CD4-positive, alpha-beta T cell treated with Interleukin-15 for 1 hour (primary cell): ENCODE results near the gene TCEA3.

ENCODE experiments used
- DNase-seq: peaks from one replicate; pipeline ENCODE4 v3.0.0-alpha.2; 2020

Gene TCEA3

GRCh38 chr1:23362218-23362713 is 62.3 kb downstream of the TCEA3 start:
- DNase-seq: no peak

- DNase-seq: no peak
Observed at GRCh38 chr1:23358310-23358875, 66.2 kb downstream of the TCEA3 start.

- no peak for DNase-seq
Observed at GRCh38 chr1:23357138-23357908, 67.2 kb downstream of the TCEA3 start.

DNA sequence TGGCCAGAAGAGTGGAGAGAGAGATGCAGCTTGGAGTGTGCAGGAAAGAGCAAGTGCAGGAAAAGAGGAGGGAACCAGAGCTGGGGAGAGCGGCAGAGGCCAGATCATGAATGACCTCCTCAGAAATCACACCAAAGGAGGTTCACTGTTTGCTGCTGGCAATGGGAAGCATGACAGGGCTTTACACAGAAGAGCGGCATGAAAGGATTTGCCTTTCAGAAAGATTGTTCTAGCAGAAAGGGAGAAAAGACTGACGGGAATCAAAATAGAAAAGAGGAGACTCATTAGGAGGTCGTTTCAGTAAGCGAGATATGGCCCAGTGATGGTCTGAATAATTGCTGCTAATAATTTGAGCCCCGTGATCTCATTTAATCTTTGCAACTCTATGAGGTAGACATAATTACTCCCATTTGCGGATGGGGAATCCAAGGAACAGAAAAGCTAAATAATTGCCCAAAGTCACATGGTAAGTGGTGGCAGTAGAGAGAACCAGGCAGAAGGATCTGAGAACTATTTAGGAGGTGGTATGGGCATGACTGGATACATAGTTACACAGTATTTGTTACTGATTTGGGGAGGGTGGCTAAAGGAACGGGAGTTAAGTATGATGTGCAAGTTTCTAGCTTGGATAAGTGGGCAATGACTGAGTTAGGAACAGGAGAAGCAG is 67.9 kb downstream of the TCEA3 start:
- no peak for DNase-seq

DNA sequence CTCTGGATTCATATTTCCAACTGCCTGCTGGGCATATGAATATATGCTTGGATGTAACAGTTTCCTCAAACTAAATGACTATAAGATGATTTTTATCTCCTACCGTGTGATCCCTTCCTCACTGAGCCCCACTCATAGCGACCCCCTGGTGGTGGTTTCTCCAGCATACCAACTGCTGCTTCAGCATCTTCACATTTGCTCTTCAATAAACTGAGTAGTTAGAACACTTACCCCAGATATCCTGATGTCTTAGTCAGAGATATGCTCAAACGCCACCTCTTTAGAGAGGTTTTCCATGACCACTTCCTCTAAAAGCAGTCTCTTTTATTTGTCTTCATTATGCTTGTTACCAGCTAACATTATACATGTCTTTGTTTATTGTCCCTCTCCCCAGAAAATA is 70.3 kb downstream of the TCEA3 start:
- DNase-seq: no peak

DNA sequence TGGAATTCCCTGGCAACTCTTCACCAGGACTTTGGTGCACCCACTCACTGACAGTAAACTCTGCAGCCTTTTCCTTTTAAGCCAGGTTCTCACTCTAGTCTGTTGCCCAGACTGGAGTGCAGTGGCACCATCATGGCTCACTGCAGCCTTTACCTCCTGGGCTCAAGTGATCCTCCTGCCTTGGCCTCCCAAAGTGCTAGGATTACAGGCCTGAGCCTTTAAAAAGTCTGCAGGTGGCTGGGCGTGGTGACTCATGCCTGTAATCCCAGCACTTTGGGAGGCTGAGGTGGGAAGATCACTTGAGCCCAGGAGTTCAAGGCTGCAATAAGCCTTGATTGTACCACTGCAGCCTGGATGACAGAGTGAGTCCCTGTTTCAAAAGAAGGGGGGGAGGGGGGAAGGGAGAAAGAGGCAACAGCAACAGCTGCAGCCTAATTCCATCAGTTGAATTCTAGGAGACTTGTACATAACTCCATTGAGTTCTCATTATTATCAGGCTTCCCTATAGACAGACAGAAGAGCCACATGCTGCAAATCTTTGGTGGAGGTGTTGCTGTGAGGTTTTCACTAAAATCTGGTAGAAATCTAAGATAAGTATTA is 72.4 kb downstream of the TCEA3 start:
- no peak for DNase-seq

DNA sequence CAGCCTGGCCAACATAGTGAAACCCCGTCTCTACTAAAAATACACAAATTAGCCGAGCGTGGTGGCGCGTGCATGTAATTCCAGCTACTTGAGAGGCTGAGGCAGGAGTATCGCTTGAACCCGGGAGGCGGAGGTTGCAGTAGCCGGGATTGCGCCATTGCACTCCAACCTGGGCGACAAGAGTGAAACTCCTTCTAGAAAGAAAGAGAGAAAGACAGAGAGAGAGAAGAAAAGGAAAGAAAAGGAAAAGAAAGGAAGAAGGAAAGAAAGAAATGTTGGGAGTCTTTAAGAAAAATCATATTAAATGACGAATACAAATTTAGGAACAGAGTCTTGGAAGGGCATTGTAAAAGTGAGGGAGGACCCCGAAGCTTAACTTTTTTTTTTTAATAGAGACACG is 78.6 kb downstream of the TCEA3 start:
- DNase-seq: no peak

- DNase-seq: no peak
Observed at GRCh38 chr1:23344987-23345472, 79.5 kb downstream of the TCEA3 start.

GRCh38 chr1:23344111-23344986 is 80.2 kb downstream of the TCEA3 start, which contains the start of gene HNRNPR:
TSS of gene HNRNPR (minus strand) at chr1:23344284. CDS start at chr1:23341008, 3,276 bp downstream.
- DNase-seq: peak; percentile 99

GRCh38 chr1:23343221-23344110 is 81.1 kb downstream of the TCEA3 start:
- DNase-seq: no peak

DNA sequence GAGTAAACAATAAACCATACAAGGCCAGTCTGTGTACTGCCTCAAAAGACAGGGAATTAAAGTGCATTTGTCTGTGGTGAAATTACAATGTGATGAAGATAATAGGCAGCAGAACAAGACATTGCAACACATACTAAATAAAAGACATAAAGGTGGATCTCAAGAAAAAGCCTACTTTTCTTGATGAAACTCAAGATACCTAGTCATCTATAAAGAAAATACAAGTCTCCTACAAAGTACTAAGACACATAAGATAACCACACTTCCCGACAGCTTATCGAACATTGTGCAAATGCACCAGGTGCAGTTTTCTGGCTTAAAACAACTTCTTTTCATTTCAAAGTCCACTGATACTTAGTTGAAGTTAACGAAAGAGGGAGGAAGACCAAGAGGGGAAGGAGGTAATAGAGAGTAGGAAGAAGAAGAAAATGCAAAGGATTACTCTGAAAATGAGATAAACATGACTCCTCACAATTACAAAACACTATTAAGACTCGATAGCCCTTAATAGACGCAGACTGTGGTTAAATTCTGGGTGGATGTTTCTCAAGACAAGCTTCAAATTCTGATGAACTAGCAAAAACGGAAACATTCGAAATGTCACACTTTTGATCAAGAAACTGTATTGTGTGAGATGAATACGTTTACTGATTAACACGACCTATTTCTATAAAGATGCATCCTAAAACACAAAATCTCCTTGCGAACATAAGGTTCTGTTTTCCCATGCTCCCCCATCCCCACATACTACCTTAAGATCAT is 82.4 kb downstream of the TCEA3 start:
- no peak for DNase-seq

DNA sequence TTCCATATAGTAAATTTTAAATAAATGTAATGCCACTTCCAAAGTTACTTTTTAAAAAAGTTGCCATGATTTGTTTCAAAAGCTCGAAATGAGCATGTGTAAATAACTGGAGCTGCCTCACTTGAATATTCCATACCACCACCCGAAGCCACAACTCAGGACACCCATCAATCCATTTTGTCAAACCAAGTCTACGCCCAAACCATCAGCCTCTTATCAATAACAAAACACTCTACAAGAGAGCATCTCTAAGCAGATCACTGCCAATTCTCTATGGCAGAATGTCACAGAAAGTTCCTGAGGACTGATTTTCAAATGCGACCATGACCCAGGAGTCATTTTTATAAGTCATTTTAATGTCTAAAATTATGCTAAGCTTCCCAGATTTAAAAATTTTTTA is 84.9 kb downstream of the TCEA3 start:
- DNase-seq: no peak

DNA sequence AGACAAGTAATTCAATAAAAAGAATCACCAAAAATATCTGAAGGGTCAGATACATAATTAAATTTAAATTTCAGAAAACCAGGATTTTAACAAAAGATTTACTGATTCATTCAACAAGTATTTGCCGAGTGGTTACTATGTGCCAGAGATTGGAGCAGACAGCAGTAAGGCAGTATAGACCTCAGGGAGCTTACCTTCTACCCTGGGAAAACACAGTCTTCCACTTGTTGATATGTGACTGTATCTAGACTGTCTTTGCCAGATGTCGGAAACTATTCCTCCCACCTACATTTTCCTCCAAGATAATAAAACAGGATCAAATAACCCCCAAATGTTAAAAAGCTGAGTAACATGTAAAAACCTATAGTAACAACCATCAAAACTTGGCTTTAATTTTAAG is 86.7 kb downstream of the TCEA3 start:
- no peak for DNase-seq

GRCh38 chr1:23331713-23332112 is 92.8 kb downstream of the TCEA3 start:
- no peak for DNase-seq
